Measurements from ENCODE around the gene ZNF76. TPM values are rescaled to one million over a fixed set of nuclear protein-coding genes. Genes with fewer than 3 reads are reported as not detected.

The ZNF76 gene
- total and polyA plus RNA-seq, 9 of the 15 experiments (the other 6 are each of a cell fraction or from before 2014, with no cell fraction given), result 1.2 to 17.8 (median 10.7) TPM

DNA sequence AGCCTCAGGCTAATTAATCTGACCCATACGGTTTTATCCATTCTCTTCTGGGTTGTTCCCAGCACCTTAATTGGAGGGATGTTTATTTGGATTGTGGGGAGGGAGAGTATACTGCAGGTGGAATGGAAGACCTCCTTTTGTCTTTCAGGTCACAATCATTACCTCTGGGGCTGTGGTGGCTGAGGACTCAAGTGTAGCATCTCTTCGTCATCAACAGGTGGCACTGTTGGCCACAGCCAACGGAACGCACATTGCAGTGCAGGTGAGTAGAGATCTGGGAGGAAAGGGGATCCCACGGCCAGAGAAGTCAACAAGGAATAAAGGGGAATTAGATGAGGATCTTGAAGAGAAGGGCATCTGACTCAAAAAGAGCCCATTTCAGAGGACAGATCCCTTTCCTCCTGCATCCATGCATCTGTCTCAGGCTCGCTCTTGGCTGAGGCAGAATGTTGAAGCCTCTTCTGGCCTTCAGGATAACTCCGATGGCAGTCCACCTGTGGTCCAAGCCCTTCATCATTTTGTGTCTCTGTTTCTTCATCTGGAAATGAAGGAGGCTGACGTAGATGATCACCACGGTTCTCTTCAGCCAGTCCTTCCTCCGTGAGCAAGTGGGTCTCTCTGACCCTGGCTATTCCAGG, 34.9 kb downstream of the ZNF76 start (continued):
- TF ChIP-seq, protein P1, sequence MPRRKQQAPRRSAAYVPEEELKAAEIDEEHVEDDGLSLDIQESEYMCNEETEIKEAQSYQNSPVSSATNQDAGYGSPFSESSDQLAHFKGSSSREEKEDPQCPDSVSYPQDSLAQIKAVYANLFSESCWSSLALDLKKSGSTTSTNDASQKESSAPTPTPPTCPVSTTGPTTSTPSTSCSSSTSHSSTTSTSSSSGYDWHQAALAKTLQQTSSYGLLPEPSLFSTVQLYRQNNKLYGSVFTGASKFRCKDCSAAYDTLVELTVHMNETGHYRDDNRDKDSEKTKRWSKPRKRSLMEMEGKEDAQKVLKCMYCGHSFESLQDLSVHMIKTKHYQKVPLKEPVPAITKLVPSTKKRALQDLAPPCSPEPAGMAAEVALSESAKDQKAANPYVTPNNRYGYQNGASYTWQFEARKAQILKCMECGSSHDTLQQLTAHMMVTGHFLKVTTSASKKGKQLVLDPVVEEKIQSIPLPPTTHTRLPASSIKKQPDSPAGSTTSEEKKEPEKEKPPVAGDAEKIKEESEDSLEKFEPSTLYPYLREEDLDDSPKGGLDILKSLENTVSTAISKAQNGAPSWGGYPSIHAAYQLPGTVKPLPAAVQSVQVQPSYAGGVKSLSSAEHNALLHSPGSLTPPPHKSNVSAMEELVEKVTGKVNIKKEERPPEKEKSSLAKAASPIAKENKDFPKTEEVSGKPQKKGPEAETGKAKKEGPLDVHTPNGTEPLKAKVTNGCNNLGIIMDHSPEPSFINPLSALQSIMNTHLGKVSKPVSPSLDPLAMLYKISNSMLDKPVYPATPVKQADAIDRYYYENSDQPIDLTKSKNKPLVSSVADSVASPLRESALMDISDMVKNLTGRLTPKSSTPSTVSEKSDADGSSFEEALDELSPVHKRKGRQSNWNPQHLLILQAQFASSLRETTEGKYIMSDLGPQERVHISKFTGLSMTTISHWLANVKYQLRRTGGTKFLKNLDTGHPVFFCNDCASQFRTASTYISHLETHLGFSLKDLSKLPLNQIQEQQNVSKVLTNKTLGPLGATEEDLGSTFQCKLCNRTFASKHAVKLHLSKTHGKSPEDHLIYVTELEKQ (CRISPR knock-in tag; IDR thresholded peaks at IDR 0.05), result no peak
- TF ChIP-seq SMAD2 (IDR thresholded peaks at IDR 0.05; ENCODE audit: low read depth, low read length), result no peak
- TF ChIP-seq HEY1 (CRISPR knock-in tag; IDR thresholded peaks at IDR 0.05; ENCODE audit: borderline replicate concordance), result no peak
- TF ChIP-seq, protein P2, sequence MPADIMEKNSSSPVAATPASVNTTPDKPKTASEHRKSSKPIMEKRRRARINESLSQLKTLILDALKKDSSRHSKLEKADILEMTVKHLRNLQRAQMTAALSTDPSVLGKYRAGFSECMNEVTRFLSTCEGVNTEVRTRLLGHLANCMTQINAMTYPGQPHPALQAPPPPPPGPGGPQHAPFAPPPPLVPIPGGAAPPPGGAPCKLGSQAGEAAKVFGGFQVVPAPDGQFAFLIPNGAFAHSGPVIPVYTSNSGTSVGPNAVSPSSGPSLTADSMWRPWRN (IDR thresholded peaks at IDR 0.05; ENCODE audit: low read depth), result no peak
- no peak for TF ChIP-seq TARDBP (IDR thresholded peaks at IDR 0.05)
- no peak for TF ChIP-seq SRSF3 (IDR thresholded peaks at IDR 0.05; ENCODE audit: insufficient read depth, low read length)
- TF ChIP-seq, protein P3, sequence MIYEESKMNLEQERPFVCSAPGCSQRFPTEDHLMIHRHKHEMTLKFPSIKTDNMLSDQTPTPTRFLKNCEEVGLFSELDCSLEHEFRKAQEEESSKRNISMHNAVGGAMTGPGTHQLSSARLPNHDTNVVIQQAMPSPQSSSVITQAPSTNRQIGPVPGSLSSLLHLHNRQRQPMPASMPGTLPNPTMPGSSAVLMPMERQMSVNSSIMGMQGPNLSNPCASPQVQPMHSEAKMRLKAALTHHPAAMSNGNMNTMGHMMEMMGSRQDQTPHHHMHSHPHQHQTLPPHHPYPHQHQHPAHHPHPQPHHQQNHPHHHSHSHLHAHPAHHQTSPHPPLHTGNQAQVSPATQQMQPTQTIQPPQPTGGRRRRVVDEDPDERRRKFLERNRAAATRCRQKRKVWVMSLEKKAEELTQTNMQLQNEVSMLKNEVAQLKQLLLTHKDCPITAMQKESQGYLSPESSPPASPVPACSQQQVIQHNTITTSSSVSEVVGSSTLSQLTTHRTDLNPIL (CRISPR knock-in tag; IDR thresholded peaks at IDR 0.05), result no peak
- peak; percentile 57; the same call in 1 of the 2 replicates for TF ChIP-seq ZEB2 (IDR thresholded peaks at IDR 0.05)
- no peak for TF ChIP-seq FOXA1 (IDR thresholded peaks at IDR 0.05; ENCODE audit: borderline replicate concordance)
- peak; percentile 71 for TF ChIP-seq SMC3 (conservative IDR thresholded peaks at IDR 0.05; ENCODE audit: insufficient read depth, low read depth, low read length)
- no peak for TF ChIP-seq HMG20B (CRISPR knock-in tag; IDR thresholded peaks at IDR 0.05)
- TF ChIP-seq EHMT2 (IDR thresholded peaks at IDR 0.05), result peak; percentile 81
- no peak for TF ChIP-seq NELFE (IDR thresholded peaks at IDR 0.05; ENCODE audit: insufficient read depth, insufficient read length)
- TF ChIP-seq JUND (IDR thresholded peaks at IDR 0.05; ENCODE audit: borderline replicate concordance, low read depth, low read length), result peak; percentile 48; the same call in 1 of the 2 replicates
- TF ChIP-seq JUND (tag; IDR thresholded peaks at IDR 0.05; ENCODE audit: borderline replicate concordance, low read depth, low read length), result no peak; the same call in 2 of the 3 replicates
- TF ChIP-seq E2F3 (CRISPR knock-in tag; IDR thresholded peaks at IDR 0.05), result no peak
- no peak for TF ChIP-seq MEIS2 (IDR thresholded peaks at IDR 0.05; ENCODE audit: partially characterized antibody)
- TF ChIP-seq MEF2A (IDR thresholded peaks at IDR 0.05; ENCODE audit: control insufficient read depth, low read depth, low read length), result no peak

Data from K562 (cell line).